HG03045 (cell line): ENCODE measurements around the gene CPT1C.

Source experiments
- ATAC-seq: cut with Tn5 transposase; IDR thresholded peaks from one replicate; pipeline ENCODE4 v1.9.1; 2021; ENCODE audit warnings: mild to moderate bottlenecking, moderate library complexity; ENCODE audit not compliant: unreplicated experiment

Gene CPT1C

DNA sequence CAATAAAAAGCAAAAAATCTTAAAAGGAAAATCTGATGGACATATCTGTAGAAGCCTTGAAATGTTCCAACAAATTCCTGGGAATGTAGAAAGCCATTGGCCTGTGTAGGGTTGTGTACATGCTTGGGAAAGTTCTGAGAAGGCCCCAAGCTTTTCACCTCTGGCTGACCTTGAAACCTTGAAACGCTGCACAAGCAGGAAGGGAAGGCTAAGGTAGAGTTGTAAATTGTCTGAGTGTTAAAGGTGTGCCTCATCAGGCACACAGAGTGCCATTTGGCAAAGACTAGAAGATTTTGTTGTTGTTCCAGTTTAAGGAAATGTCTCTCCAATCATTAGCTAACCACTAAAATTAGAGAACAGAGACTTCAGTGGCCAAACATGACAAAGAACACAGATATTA lies 61.8 kb downstream of the CPT1C start:
- ATAC-seq, result no peak

DNA sequence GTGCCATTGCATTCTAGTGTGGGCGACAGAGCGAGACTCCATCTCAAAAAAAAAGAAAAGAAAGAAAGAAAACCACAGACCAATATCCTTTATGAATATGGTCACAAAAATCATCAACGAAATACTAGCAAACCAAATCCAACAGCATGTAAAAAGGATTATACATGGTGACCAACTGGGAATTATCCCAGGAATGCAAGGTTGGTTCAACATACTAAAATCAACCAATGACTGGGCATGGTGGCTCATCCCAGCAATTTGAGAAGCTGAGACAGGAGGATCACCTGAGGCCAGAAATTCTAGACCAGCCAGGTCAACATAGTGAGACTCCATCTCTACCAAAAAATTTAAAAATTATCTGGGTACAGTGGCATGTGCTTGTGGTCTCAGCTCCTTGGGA lies 65.0 kb downstream of the CPT1C start:
- no peak for ATAC-seq

DNA sequence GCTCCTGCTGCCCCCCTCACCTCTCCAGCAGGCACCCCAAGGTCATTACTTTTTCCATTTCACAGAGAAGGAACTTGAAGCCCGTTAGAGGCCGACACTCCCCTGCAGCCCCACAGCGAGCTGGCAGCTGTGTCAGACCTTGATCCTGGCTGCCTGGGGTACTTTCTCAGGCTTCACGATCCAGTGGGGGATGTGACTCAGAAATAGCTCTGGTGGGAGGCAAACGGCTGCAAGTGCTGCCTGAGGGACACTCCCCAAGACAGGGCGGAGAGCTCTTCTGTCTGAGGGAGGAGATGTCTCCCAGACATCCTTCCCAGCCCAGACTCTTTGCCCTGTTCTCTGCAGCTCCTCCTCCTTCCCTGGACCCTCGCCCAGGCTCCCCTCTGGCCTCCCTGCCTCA lies 67.4 kb downstream of the CPT1C start:
- no peak for ATAC-seq

DNA sequence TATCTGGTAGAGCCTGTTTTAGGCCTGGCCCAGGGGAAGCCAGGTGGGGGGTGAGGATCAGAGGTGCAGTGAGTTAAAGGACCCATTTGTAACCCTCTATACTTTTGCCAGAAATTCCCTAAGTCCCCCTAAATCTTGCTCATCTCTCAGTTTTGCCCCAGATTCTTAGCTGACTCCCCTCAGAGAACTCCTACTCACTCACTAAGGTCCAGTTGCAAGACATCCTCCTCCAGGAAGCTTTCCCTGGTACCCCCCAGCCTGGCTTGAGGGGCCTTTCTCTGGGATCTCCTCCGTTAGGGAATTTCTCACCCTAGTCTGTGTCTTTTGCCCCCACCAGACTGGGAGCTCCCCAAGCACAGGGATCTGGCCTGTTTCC lies 70.3 kb downstream of the CPT1C start:
- no peak for ATAC-seq

DNA sequence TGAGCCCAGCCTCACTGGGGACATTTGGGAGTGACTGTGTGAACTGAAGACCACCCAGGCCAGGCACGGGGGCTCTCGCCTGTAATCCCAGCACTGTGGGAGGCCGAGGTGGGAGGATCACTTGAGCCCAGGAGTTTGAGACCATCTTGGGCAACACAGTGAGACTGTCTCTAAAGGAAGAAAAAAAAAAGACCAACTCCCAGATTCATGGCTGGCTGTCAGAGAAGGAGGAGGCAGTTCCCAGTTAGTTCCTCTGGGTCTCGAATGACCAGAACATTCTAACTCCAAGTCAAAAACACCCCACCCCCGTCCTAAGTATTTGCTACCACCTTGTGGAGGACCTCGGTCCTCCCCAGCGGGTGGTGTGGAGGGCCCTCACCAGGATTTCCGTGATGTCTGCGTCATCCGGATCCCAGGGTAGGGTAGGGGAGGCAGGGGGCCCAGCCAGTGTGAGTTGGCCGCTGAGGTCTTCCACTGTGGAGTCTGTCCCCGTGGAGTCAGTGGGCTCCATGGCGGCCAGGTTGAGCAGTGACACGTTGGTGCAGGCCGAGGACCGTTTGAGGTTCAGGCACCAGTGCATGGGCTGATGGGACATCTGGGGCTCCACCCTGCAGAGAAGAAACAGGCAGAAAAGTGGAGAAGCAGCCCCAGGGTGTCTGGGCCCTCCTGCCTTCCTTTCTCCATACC lies 70.9 kb downstream of the CPT1C start:
- no peak for ATAC-seq

DNA sequence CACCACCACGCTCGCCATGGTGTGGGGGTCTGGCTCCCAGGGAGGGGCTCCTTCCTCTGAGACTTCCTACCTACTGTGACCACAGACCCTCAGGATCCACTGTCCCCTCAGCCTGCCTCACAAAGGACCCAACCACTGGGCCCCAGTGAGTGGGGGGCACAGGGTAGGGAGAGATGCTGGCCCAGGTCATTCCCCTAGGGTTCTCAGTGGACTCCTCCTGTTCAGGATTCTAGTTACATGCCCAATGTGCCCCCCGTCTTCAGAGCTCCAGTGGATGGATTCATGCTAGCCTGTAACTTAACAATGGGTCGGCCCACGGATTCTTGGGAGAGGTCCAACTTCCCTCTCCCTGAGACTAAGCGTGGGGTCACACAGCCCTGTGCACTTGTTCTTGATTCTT lies 72.3 kb downstream of the CPT1C start, which contains the start of gene TSKS:
TSS of gene TSKS (minus strand) at position 77 of the 400 bp plus-strand sequence. CDS start at position 18, 59 bp downstream.
- no peak for ATAC-seq
